ENCODE data around the gene STEAP3. TPM values are rescaled to one million over a fixed set of nuclear protein-coding genes. Genes with fewer than 3 reads are reported as not detected.
A peak's percentile ranks its signal among the peaks of the same experiment; 100 is the strongest.

Gene STEAP3
- total RNA-seq, 1 experiment from 2014 or later: 32.3 TPM

DNA sequence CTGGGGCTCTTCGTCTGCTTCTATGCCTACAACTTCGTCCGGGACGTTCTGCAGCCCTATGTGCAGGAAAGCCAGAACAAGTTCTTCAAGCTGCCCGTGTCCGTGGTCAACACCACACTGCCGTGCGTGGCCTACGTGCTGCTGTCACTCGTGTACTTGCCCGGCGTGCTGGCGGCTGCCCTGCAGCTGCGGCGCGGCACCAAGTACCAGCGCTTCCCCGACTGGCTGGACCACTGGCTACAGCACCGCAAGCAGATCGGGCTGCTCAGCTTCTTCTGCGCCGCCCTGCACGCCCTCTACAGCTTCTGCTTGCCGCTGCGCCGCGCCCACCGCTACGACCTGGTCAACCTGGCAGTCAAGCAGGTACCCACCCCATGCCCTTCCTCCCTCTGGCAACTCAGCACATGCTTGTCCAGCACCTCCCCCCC, 24.2 kb downstream of the STEAP3 start (continued):
- TF ChIP-seq, protein P1, sequence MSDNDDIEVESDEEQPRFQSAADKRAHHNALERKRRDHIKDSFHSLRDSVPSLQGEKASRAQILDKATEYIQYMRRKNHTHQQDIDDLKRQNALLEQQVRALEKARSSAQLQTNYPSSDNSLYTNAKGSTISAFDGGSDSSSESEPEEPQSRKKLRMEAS (IDR thresholded peaks at IDR 0.05): no peak
- no peak for TF ChIP-seq JUND (IDR thresholded peaks at IDR 0.05)
- no peak for TF ChIP-seq EZH2 (IDR thresholded peaks at IDR 0.05)
- no peak for TF ChIP-seq SP1 (IDR thresholded peaks at IDR 0.05; ENCODE audit: low read depth)
- no peak for TF ChIP-seq SRF (IDR thresholded peaks at IDR 0.05; ENCODE audit: low read depth)
- TF ChIP-seq YY1 (IDR thresholded peaks at IDR 0.05; ENCODE audit: extremely low read depth, insufficient replicate concordance, low read depth, low read length): no peak
- no peak for TF ChIP-seq FOSL1 (IDR thresholded peaks at IDR 0.05; ENCODE audit: low read depth)
- TF ChIP-seq, protein P2, sequence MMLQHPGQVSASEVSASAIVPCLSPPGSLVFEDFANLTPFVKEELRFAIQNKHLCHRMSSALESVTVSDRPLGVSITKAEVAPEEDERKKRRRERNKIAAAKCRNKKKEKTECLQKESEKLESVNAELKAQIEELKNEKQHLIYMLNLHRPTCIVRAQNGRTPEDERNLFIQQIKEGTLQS (IDR thresholded peaks at IDR 0.05): no peak
- no peak for TF ChIP-seq ZNF274 (IDR thresholded peaks at IDR 0.05; ENCODE audit: low read depth, low read length)
- TF ChIP-seq CBX3 (IDR thresholded peaks at IDR 0.05; ENCODE audit: low read depth): no peak
- no peak for TF ChIP-seq TCF7L2 (IDR thresholded peaks at IDR 0.05; ENCODE audit: borderline replicate concordance, extremely low read depth, insufficient read depth, insufficient read length)
- TF ChIP-seq ELF1 (IDR thresholded peaks at IDR 0.05; ENCODE audit: borderline replicate concordance, low read depth): no peak

GRCh38 chr2:119248311-119248710, 24.7 kb downstream of the STEAP3 start:
- H3K27ac ChIP-seq (ENCODE audit: low read depth, low read length): peak overlapping the region; percentile 29; the same call in 1 of the 2 replicates
- ChIA-PET CTCF (no interaction called here), RAD21 (ENCODE audit: low non-redundant PET in 1 of 2, low total read pairs in 2 of 2, uncharacterized antibody in 2 of 2, unreplicated experiment in 2 of 2) (no interaction called here), POLR2A (no interaction called here)
- H4K20me1 ChIP-seq (ENCODE audit: insufficient read depth): no peaks in the 10 kb centered on the region
- TF ChIP-seq SP1 (IDR thresholded peaks at IDR 0.05; ENCODE audit: low read depth) (0 out of 2 replicates have a peak, but pooled peaks have one; percentile 15), EZH2 (IDR thresholded peaks at IDR 0.05) (no peak), EGR1 (IDR thresholded peaks at IDR 0.05; ENCODE audit: low read depth) (peak; percentile 88), REST (IDR thresholded peaks at IDR 0.05; ENCODE audit: low read depth) (no peak), FOSL1 (IDR thresholded peaks at IDR 0.05; ENCODE audit: low read depth) (peak; percentile 27; the same call in 1 of the 2 replicates), RAD21 (IDR thresholded peaks at IDR 0.05; ENCODE audit: low read depth) (no peak), YY1 (IDR thresholded peaks at IDR 0.05; ENCODE audit: extremely low read depth, insufficient replicate concordance, low read depth, low read length) (no peak)
- no peaks in the 10 kb centered on the region for H3K27me3 ChIP-seq (ENCODE audit: insufficient read depth, low read length)
- H2AFZ ChIP-seq (ENCODE audit: low read depth, low read length, poor library complexity, severe bottlenecking): no peak overlapping the region
- no peaks in the 10 kb centered on the region for H3K9me3 ChIP-seq (ENCODE audit: control insufficient read depth in 1 of 2, insufficient read depth in 1 of 2, low read depth in 1 of 2, low read length in 2 of 2)
- intact Hi-C loops (cut with micrococcal nuclease): no loop called here
- H3K79me2 ChIP-seq (ENCODE audit: insufficient read depth, low read length): no peaks in the 10 kb centered on the region
- H3K4me1 ChIP-seq (ENCODE audit: control insufficient read depth in 1 of 2, insufficient read depth in 2 of 2, low read length in 2 of 2): peaks cover 36 to 45% of the 10 kb centered on the region in 2 experiments
- ATAC-seq (no peak), DNase-seq (ENCODE audit: low read depth, low spot score) (no peak)
- BruUV-seq (replicated peaks): no TSS peak
- peaks cover 0 to 15% of the 10 kb centered on the region in 2 experiments; a peak in 2 of 4 replicates for H3K36me3 ChIP-seq (ENCODE audit: control insufficient read depth in 1 of 2, insufficient read depth in 2 of 2, low read length in 2 of 2)
- H3K9ac ChIP-seq (ENCODE audit: low read length): no peak overlapping the region
- H3K4me3 ChIP-seq (replicated peaks in 1 of 2; ENCODE audit: low read depth in 1 of 2, low read length in 2 of 2): no peak overlapping the region
- H3K9me2 ChIP-seq (ENCODE audit: insufficient read depth): no peaks in the 10 kb centered on the region
- peak overlapping the region; percentile 48 for H3K4me2 ChIP-seq (ENCODE audit: low read length)

Data from HCT116 (cell line).